WTC11 (cell line): ENCODE results near the gene SCO1. TPM values are rescaled to one million over a fixed set of nuclear protein-coding genes. Genes with fewer than 3 reads are reported as not detected.

Experiments
- ATAC-seq: fragments of 200-7000 bp; cut with Tn5 transposase; 2 replicates; pipeline ENCODE4 v1.10.0; 2021; ENCODE audit warnings: mild to moderate bottlenecking, moderate library complexity
- CTCF ChIA-PET: fragments of 300-600 bp; sonication (Branson Sonifier 250); formaldehyde crosslinking; loops from one replicate; lab custom pipeline; 2021; ENCODE audit warnings: antibody characterized with exemption; lab: Charles Lee
- POLR2A ChIA-PET: fragments of 350-600 bp; sonication (Branson Sonifier 250); formaldehyde crosslinking; loops from one replicate; lab custom pipeline; 2021; ENCODE audit warnings: antibody characterized with exemption; lab: Charles Lee
- DNase-seq: peaks from one replicate; pipeline ENCODE4 v3.0.0; 2021; ENCODE audit warnings: low spot score
- H3K27ac Mint-ChIP-seq: 2 replicates; pipeline ENCODE4 v1.8.0; 2021; ENCODE audit warnings: mixed read lengths
- H3K27me3 Mint-ChIP-seq: 2 replicates; pipeline ENCODE4 v1.8.0; 2021; ENCODE audit warnings: low read depth, mild to moderate bottlenecking, moderate library complexity, mixed read lengths
- H3K36me3 Mint-ChIP-seq: 2 replicates; pipeline ENCODE4 v1.8.0; 2021; ENCODE audit warnings: mixed read lengths
- H3K4me1 Mint-ChIP-seq: 2 replicates; pipeline ENCODE4 v1.8.0; 2022; ENCODE audit warnings: mixed read lengths
- H3K4me3 Mint-ChIP-seq: 2 replicates; pipeline ENCODE4 v1.8.0; 2021; ENCODE audit warnings: mild to moderate bottlenecking, moderate library complexity, mixed read lengths
- H3K9me3 Mint-ChIP-seq: 2 replicates; pipeline ENCODE4 v1.8.0; 2021; ENCODE audit warnings: mixed read lengths
- AFF4 ChIP-seq: sonication (generic); formaldehyde crosslinking; IDR thresholded peaks from 2 replicates; pipeline ENCODE4 v1.8.1; 2023; ENCODE audit warnings: mild to moderate bottlenecking, missing genetic modification reagents, borderline replicate concordance
- CDX4 ChIP-seq: fragments of 250-450 bp; sonication (Bioruptor Pico); IDR thresholded peaks from 2 replicates; pipeline ENCODE4 v1.9.0; 2021; ENCODE audit warnings: moderate library complexity, mild to moderate bottlenecking, inconsistent platforms, borderline replicate concordance
- CREB1 ChIP-seq: sonication (generic); formaldehyde crosslinking; IDR thresholded peaks from 2 replicates; pipeline ENCODE4 v1.8.0; 2023; ENCODE audit warnings: mild to moderate bottlenecking, missing genetic modification reagents
- FOXK1 ChIP-seq: sonication (generic); formaldehyde crosslinking; IDR thresholded peaks from 2 replicates; pipeline ENCODE4 v1.8.0; 2022; ENCODE audit warnings: mild to moderate bottlenecking, moderate library complexity, missing genetic modification reagents
- HMGA2 ChIP-seq: fragments of 250-450 bp; sonication (Bioruptor Pico); IDR thresholded peaks from 2 replicates; pipeline ENCODE4 v1.4.0; 2021; ENCODE audit warnings: mild to moderate bottlenecking, moderate library complexity
- MXD4 ChIP-seq: fragments of 250-450 bp; sonication (Bioruptor Pico); IDR thresholded peaks from 2 replicates; pipeline ENCODE4 v1.8.0; 2021; ENCODE audit warnings: mild to moderate bottlenecking, moderate library complexity, borderline replicate concordance
- NR3C1 ChIP-seq: sonication (generic); formaldehyde crosslinking; conservative IDR thresholded peaks from 2 replicates; pipeline ENCODE4 v1.8.1; 2023; ENCODE audit warnings: low read depth, mild to moderate bottlenecking, missing genetic modification reagents
- STAT6 ChIP-seq: sonication (generic); formaldehyde crosslinking; conservative IDR thresholded peaks from 2 replicates; pipeline ENCODE4 v1.8.1; 2023; ENCODE audit warnings: mild to moderate bottlenecking, low read depth, missing genetic modification reagents, moderate library complexity
- TEAD1 ChIP-seq: sonication (generic); formaldehyde crosslinking; IDR thresholded peaks from 2 replicates; pipeline ENCODE4 v1.8.0; 2022; ENCODE audit warnings: mild to moderate bottlenecking, missing genetic modification reagents
- TEAD4 ChIP-seq: sonication (generic); formaldehyde crosslinking; IDR thresholded peaks from 2 replicates; pipeline ENCODE4 v1.8.0; 2022; ENCODE audit warnings: mild to moderate bottlenecking, missing genetic modification reagents
- USF2 ChIP-seq: sonication (generic); formaldehyde crosslinking; IDR thresholded peaks from 2 replicates; pipeline ENCODE4 v1.8.1; 2023; ENCODE audit warnings: mild to moderate bottlenecking, missing genetic modification reagents, moderate library complexity
- ZNF396 ChIP-seq: fragments of 250-450 bp; sonication (Bioruptor Pico); IDR thresholded peaks from 2 replicates; pipeline ENCODE4 v1.8.0; 2021; ENCODE audit warnings: mild to moderate bottlenecking, moderate library complexity, borderline replicate concordance
- ZNF416 ChIP-seq: fragments of 250-450 bp; sonication (Bioruptor Pico); IDR thresholded peaks from 2 replicates; pipeline ENCODE4 v1.9.0; 2021; ENCODE audit warnings: mild to moderate bottlenecking, inconsistent platforms
- ZNF532 ChIP-seq: fragments of 250-450 bp; sonication (Bioruptor Pico); IDR thresholded peaks from 2 replicates; pipeline ENCODE4 v1.9.0; 2021; ENCODE audit warnings: mild to moderate bottlenecking, borderline replicate concordance
- total RNA-seq: library from RNA; stranded (reverse); gene quantifications from 3 replicates; pipeline ENCODE4 v1.2.3, GENCODE V29; 2021
- TF ChIP-seq, protein P1 (sequence below): sonication (generic); formaldehyde crosslinking; conservative IDR thresholded peaks from 2 replicates; pipeline ENCODE4 v1.8.1; 2022; ENCODE audit warnings: mild to moderate bottlenecking, missing genetic modification reagents
- TF ChIP-seq, protein P2 (sequence below): sonication (generic); formaldehyde crosslinking; IDR thresholded peaks from 2 replicates; pipeline ENCODE4 v1.8.1; 2022; ENCODE audit warnings: mild to moderate bottlenecking, moderate library complexity, missing genetic modification reagents
- TF ChIP-seq, protein P3 (sequence below): fragments of 250-450 bp; sonication (Bioruptor Pico); IDR thresholded peaks from 2 replicates; pipeline ENCODE4 v2.1.2; 2022; ENCODE audit warnings: mild to moderate bottlenecking, moderate library complexity

SCO1 gene
- total RNA-seq, 1 experiment from 2014 or later: 63.8 TPM

GRCh38 chr17:10702574-10702973 is 5.2 kb upstream of the SCO1 start:
- Mint-ChIP-seq H3K4me3 (no peak overlapping the region), H3K36me3 (peaks cover 20% of the 10 kb centered on the region), H3K27ac (no peak overlapping the region; the same call in 1 of the 2 replicates), H3K9me3 (no peaks in the 10 kb centered on the region), H3K4me1 (peaks cover 5% of the 10 kb centered on the region), H3K27me3 (no peaks in the 10 kb centered on the region; the same call in 1 of the 2 replicates)
- DNase-seq (no peak), ATAC-seq (no peak)
- ChIA-PET POLR2A (no interaction called here), CTCF (interaction anchor here (1.1 kb wide), 1 partner anchor 56 kb away, joined by 3 read pairs; no protein-coding TSS in a partner anchor)
- TF ChIP-seq CDX4 (CRISPR knock-in tag): no peak
- TF ChIP-seq, protein P1, sequence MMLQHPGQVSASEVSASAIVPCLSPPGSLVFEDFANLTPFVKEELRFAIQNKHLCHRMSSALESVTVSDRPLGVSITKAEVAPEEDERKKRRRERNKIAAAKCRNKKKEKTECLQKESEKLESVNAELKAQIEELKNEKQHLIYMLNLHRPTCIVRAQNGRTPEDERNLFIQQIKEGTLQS: no peak
- TF ChIP-seq TEAD4 (CRISPR knock-in tag): no peak
- no peak for TF ChIP-seq ZNF396 (CRISPR knock-in tag)
- no peak for TF ChIP-seq ZNF416 (CRISPR knock-in tag)
- no peak for TF ChIP-seq TEAD1 (CRISPR knock-in tag)
- TF ChIP-seq AFF4 (CRISPR knock-in tag): no peak
- TF ChIP-seq CREB1 (CRISPR knock-in tag): no peak
- no peak for TF ChIP-seq HMGA2 (CRISPR knock-in tag)
- TF ChIP-seq NR3C1 (CRISPR knock-in tag): no peak
- no peak for TF ChIP-seq USF2
- TF ChIP-seq, protein P2, sequence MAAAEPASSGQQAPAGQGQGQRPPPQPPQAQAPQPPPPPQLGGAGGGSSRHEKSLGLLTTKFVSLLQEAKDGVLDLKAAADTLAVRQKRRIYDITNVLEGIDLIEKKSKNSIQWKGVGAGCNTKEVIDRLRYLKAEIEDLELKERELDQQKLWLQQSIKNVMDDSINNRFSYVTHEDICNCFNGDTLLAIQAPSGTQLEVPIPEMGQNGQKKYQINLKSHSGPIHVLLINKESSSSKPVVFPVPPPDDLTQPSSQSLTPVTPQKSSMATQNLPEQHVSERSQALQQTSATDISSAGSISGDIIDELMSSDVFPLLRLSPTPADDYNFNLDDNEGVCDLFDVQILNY (CRISPR knock-in tag): no peak

DNA sequence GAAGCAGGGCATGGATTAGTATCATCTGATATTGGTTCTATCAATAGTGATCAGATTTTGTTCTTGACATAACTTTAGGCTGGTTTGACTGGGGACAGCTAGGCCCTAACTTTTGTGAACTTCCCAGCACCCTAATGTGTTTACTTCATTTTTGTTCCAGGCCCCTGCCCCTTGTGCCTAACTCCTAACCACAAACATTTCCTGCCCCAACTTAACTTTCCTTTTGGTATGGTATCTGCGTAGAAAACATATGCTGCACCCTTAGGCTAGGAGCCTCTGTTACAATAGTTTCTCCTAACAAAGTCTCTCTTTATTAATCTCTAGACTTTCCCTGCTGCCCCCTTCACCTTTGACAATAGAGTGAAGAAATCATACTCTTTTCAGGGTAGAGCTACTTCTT is 2.5 kb upstream of the SCO1 start:
- peaks cover 6% of the 10 kb centered on the region for H3K36me3 Mint-ChIP-seq
- no peak overlapping the region for H3K4me3 Mint-ChIP-seq
- DNase-seq (no peak), ATAC-seq (no peak)
- peaks cover 10% of the 10 kb centered on the region for H3K4me1 Mint-ChIP-seq
- no peaks in the 10 kb centered on the region for H3K27me3 Mint-ChIP-seq
- no peaks in the 10 kb centered on the region for H3K9me3 Mint-ChIP-seq
- no peak overlapping the region for H3K27ac Mint-ChIP-seq
- ChIA-PET POLR2A (interaction anchor here (1.0 kb wide), 1 partner anchor 176 kb away, joined by 12 read pairs; no protein-coding TSS in a partner anchor), CTCF (interaction anchor here (1.0 to 1.1 kb wide), 2 partner anchors 53 to 70 kb away, joined by 4 to 6 read pairs; no protein-coding TSS in a partner anchor)
- TF ChIP-seq NR3C1 (CRISPR knock-in tag): no peak
- no peak for TF ChIP-seq ZNF532
- TF ChIP-seq, protein P2 (CRISPR knock-in tag): no peak
- no peak for TF ChIP-seq MXD4
- no peak for TF ChIP-seq TEAD1 (CRISPR knock-in tag)
- TF ChIP-seq STAT6 (CRISPR knock-in tag): no peak
- TF ChIP-seq FOXK1 (CRISPR knock-in tag): no peak
- TF ChIP-seq, protein P3, sequence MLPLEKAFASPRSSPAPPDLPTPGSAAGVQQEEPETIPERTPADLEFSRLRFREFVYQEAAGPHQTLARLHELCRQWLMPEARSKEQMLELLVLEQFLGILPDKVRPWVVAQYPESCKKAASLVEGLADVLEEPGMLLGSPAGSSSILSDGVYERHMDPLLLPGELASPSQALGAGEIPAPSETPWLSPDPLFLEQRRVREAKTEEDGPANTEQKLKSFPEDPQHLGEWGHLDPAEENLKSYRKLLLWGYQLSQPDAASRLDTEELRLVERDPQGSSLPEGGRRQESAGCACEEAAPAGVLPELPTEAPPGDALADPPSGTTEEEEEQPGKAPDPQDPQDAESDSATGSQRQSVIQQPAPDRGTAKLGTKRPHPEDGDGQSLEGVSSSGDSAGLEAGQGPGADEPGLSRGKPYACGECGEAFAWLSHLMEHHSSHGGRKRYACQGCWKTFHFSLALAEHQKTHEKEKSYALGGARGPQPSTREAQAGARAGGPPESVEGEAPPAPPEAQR (CRISPR knock-in tag): no peak
